ENCODE data around the gene PPP1R2.
"Not testable (repeated sequence)": the region's sequence is repeated elsewhere in the genome, so short reads cannot be mapped to it uniquely, and the experiment has no call there.

The PPP1R2 gene

DNA sequence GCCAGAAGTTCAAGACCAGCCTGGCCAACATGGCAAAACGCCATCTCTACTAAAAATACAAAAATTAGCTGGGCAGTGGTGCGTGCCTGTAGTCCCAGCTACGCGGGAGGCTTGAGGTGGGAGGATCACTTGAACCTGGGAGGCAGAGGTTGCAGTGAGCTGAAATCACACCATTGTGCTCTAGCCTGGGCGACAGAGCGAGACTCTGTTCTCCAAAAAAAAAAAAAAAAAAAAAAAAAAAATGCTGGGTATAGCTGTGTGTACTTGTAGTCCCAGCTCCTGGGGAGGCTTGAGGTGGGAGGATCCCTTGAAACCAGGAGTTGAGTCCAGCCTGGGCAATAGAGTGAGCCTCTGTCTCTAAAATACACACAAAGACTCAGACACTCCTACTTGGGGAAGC lies 32.0 kb downstream of the PPP1R2 start:
- POLR2A ChIA-PET = no interaction called here
- TF ChIP-seq SP1 (IDR thresholded peaks at IDR 0.05) (no peak), FOXA1 (IDR thresholded peaks at IDR 0.05) (no peak), CTBP1 (IDR thresholded peaks at IDR 0.05; ENCODE audit: borderline replicate concordance) (no peak), HDGF (IDR thresholded peaks at IDR 0.05; ENCODE audit: borderline replicate concordance) (no peak)
- no peak for DNase-seq (ENCODE audit: extremely low spot score)
- CTCF ChIA-PET = no interaction called here

DNA sequence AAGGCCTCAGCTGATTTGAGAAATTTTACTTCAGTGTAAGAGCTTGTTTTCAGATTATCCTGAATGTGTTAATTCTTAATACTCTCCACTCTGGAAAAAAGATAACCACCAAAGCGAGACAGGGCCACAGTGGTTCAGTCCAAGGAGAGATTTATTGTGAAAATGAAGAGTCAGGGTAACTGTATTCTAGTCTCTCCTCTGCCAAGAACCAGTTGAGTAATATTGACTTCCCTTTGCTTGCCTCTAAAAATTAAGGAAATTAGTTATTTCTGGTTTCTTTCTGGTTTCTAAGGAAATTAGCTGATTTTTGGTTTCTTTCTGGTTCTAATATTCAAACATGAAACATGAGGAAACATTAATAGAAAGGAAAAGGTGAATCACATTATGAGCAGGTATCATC lies 34.9 kb downstream of the PPP1R2 start:
- TF ChIP-seq CTBP1 (IDR thresholded peaks at IDR 0.05; ENCODE audit: borderline replicate concordance) (no peak), FOXM1 (IDR thresholded peaks at IDR 0.05; ENCODE audit: borderline replicate concordance) (no peak), L3MBTL2 (conservative IDR thresholded peaks at IDR 0.05) (no peak), ZNF384 (IDR thresholded peaks at IDR 0.05) (no peak), SP1 (IDR thresholded peaks at IDR 0.05) (no peak), LEF1 (IDR thresholded peaks at IDR 0.05; ENCODE audit: borderline replicate concordance) (no peak), HDGF (IDR thresholded peaks at IDR 0.05; ENCODE audit: borderline replicate concordance) (no peak), ARNT (IDR thresholded peaks at IDR 0.05) (no peak), FOXK2 (IDR thresholded peaks at IDR 0.05) (no peak), ELF4 (IDR thresholded peaks at IDR 0.05) (no peak), TARDBP (IDR thresholded peaks at IDR 0.05) (no peak), FOXA1 (IDR thresholded peaks at IDR 0.05) (no peak), SUZ12 (IDR thresholded peaks at IDR 0.05) (no peak), BHLHE40 (IDR thresholded peaks at IDR 0.05; ENCODE audit: borderline replicate concordance) (no peak)
- TF ChIP-seq, protein P1, sequence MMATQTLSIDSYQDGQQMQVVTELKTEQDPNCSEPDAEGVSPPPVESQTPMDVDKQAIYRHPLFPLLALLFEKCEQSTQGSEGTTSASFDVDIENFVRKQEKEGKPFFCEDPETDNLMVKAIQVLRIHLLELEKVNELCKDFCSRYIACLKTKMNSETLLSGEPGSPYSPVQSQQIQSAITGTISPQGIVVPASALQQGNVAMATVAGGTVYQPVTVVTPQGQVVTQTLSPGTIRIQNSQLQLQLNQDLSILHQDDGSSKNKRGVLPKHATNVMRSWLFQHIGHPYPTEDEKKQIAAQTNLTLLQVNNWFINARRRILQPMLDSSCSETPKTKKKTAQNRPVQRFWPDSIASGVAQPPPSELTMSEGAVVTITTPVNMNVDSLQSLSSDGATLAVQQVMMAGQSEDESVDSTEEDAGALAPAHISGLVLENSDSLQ (IDR thresholded peaks at IDR 0.05) = no peak
- POLR2A ChIA-PET = no interaction called here
- CTCF ChIA-PET = no interaction called here
- DNase-seq (ENCODE audit: extremely low spot score) = no peak

DNA sequence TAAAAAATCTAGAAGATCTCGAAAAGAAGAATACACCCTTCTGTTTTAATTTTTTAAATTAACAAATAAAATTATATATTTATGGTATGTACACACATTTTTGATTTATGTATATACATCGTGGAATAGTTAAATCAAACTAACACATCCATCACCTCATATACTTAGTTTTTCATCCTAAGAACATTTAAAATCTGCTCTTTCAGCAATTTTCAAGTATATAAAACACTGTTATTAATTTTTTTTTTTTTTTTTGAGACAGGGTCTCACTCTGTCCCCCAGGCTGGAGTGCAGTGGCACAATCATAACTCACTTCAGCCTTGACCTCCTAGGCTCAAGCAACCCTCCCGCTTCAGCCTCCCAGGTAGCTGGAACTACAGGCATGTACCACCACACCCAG lies 67.5 kb downstream of the PPP1R2 start:
- ChIA-PET CTCF (no interaction called here), POLR2A (no interaction called here)
- TF ChIP-seq FOXA1 (IDR thresholded peaks at IDR 0.05) (no peak), LEF1 (IDR thresholded peaks at IDR 0.05; ENCODE audit: borderline replicate concordance) (no peak), SUZ12 (IDR thresholded peaks at IDR 0.05) (no peak), FOXM1 (IDR thresholded peaks at IDR 0.05; ENCODE audit: borderline replicate concordance) (no peak), FOXK2 (IDR thresholded peaks at IDR 0.05) (no peak), ARNT (IDR thresholded peaks at IDR 0.05) (no peak), HDGF (IDR thresholded peaks at IDR 0.05; ENCODE audit: borderline replicate concordance) (no peak), ELF4 (IDR thresholded peaks at IDR 0.05) (no peak), SP1 (IDR thresholded peaks at IDR 0.05) (no peak), CTBP1 (IDR thresholded peaks at IDR 0.05; ENCODE audit: borderline replicate concordance) (no peak), BHLHE40 (IDR thresholded peaks at IDR 0.05; ENCODE audit: borderline replicate concordance) (no peak), ZNF384 (IDR thresholded peaks at IDR 0.05) (no peak), TARDBP (IDR thresholded peaks at IDR 0.05) (no peak), NFRKB (IDR thresholded peaks at IDR 0.05) (no peak), L3MBTL2 (conservative IDR thresholded peaks at IDR 0.05) (no peak)
- TF ChIP-seq, protein P1 (IDR thresholded peaks at IDR 0.05) = no peak
- DNase-seq (ENCODE audit: extremely low spot score) = no peak

DNA sequence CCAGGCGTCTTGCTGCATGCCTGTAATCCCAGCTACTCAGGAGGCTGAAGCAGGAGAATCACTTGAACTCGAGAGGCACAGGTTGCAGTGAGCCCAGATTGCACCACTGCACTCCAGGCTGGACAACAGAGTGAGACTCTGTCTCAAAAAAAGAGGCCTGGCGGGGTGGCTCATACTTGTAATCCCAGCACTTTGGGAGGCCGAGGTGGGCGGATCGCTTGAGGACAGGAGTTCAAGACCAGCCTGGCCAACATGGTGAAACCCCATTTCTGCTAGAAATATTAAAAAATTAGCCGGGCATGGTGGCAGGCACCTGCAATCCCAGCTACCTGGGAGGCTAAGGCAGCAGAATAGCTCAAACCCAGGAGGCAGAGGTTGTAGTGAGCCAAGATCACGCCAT lies 68.0 kb downstream of the PPP1R2 start:
- POLR2A ChIA-PET; CTCF ChIA-PET; DNase-seq (ENCODE audit: extremely low spot score): not testable (repeated sequence)

DNA sequence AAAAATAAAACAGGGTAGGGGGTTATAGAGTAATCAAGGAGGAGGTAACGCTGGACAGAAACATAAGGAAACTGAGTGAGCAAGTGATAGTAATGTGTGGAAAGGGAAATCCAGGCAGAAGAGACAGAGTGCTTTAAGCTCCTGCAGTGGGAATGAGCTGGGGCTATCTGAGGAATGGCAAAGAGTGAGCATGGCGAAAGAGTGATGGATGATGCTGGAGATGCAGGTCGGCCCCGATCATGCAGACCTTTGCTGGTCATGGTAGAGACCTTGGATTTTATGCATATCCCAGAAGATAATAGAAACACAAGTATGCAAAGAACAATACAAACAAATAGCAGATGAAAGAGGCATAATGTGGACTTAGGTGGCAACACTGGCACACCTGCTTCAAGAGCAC lies 74.3 kb downstream of the PPP1R2 start:
- no peak for DNase-seq (ENCODE audit: extremely low spot score)
- POLR2A ChIA-PET = no interaction called here
- TF ChIP-seq HDGF (IDR thresholded peaks at IDR 0.05; ENCODE audit: borderline replicate concordance) (no peak), SUZ12 (IDR thresholded peaks at IDR 0.05) (no peak), NFRKB (IDR thresholded peaks at IDR 0.05) (no peak), FOXK2 (IDR thresholded peaks at IDR 0.05) (no peak), LEF1 (IDR thresholded peaks at IDR 0.05; ENCODE audit: borderline replicate concordance) (no peak), FOXM1 (IDR thresholded peaks at IDR 0.05; ENCODE audit: borderline replicate concordance) (no peak), TARDBP (IDR thresholded peaks at IDR 0.05) (no peak), FOXA1 (IDR thresholded peaks at IDR 0.05) (no peak), ARNT (IDR thresholded peaks at IDR 0.05) (no peak), SP1 (IDR thresholded peaks at IDR 0.05) (no peak), CTBP1 (IDR thresholded peaks at IDR 0.05; ENCODE audit: borderline replicate concordance) (no peak), BHLHE40 (IDR thresholded peaks at IDR 0.05; ENCODE audit: borderline replicate concordance) (no peak), L3MBTL2 (conservative IDR thresholded peaks at IDR 0.05) (no peak), ELF4 (IDR thresholded peaks at IDR 0.05) (no peak)
- TF ChIP-seq, protein P1 (IDR thresholded peaks at IDR 0.05) = no peak
- CTCF ChIA-PET = no interaction called here

DNA sequence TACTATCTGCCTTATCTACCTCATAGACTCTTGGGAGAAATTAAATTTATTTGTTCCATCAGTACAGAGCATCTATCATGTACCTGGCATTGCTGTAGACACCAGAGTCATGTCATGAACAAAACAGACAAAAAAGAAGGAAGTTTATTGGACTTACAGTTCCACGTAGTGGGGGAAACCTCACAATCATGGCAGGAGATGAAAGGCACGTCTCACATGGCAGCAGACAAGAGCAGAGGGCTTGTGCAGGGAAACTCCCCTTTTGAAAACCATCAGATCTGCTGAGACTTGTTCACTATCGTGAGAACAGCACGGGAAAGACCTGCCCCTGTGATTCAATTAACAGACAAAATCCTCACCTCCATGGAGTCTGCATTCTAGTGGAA lies 74.7 kb downstream of the PPP1R2 start:
- no peak for DNase-seq (ENCODE audit: extremely low spot score)
- ChIA-PET POLR2A (no interaction called here), CTCF (no interaction called here)
- no peak for TF ChIP-seq BHLHE40 (IDR thresholded peaks at IDR 0.05; ENCODE audit: borderline replicate concordance)
- no peak for TF ChIP-seq CTBP1 (IDR thresholded peaks at IDR 0.05; ENCODE audit: borderline replicate concordance)
- TF ChIP-seq HDGF (IDR thresholded peaks at IDR 0.05; ENCODE audit: borderline replicate concordance) = no peak
- TF ChIP-seq NFRKB (IDR thresholded peaks at IDR 0.05) = no peak
- TF ChIP-seq FOXM1 (IDR thresholded peaks at IDR 0.05; ENCODE audit: borderline replicate concordance) = no peak
- no peak for TF ChIP-seq FOXA1 (IDR thresholded peaks at IDR 0.05)
- TF ChIP-seq L3MBTL2 (conservative IDR thresholded peaks at IDR 0.05) = no peak
- TF ChIP-seq SUZ12 (IDR thresholded peaks at IDR 0.05) = no peak
- no peak for TF ChIP-seq TARDBP (IDR thresholded peaks at IDR 0.05)

All from HEK293T (cell line).